SU-DHL-6 (cell line): ENCODE data around the gene LIFR.

ENCODE experiments used
- H2AFZ ChIP-seq: fragments of 200-600 bp; sonication (generic); 2 replicates; pipeline ENCODE4 v1.6.1; 2014; ENCODE audit warnings: low read depth, mild to moderate bottlenecking, moderate library complexity, mixed read lengths, antibody characterized with exemption, low read length; ENCODE audit not compliant: severe bottlenecking
- H3F3A ChIP-seq: fragments of 200-600 bp; shearing (Covaris generic); 2 replicates; pipeline ENCODE4 v1.6.0; 2016; ENCODE audit warnings: antibody characterized with exemption, mild to moderate bottlenecking; ENCODE audit not compliant: insufficient read depth
- H3K27ac ChIP-seq: fragments of 200-600 bp; sonication (generic); 2 replicates; pipeline ENCODE4 v1.5.1; 2016; ENCODE audit warnings: low read depth, mild to moderate bottlenecking, low read length, moderate library complexity, mixed read lengths
- H3K27me3 ChIP-seq: fragments of 200-600 bp; sonication (generic), shearing (Covaris generic); 2 replicates; pipeline ENCODE4 v1.6.0; 2014; ENCODE audit warnings: mild to moderate bottlenecking, low read length
- H3K36me3 ChIP-seq: fragments of 200-600 bp; sonication (generic); 2 replicates; pipeline ENCODE4 v1.6.1; 2014; ENCODE audit warnings: mild to moderate bottlenecking, low read length, mixed read lengths
- H3K4me2 ChIP-seq: fragments of 300-600, 200-600 bp; shearing (Covaris generic), sonication (generic); 2 replicates; pipeline ENCODE4 v1.6.0; 2014; ENCODE audit warnings: low read length, low read depth, mild to moderate bottlenecking; ENCODE audit not compliant: poor library complexity, severe bottlenecking
- H3K4me3 ChIP-seq: fragments of 200-600 bp; sonication (generic); 2 replicates; pipeline ENCODE4 v1.5.1; 2014; ENCODE audit warnings: antibody characterized with exemption, low read length, mild to moderate bottlenecking, mixed read lengths; ENCODE audit not compliant: insufficient read depth, poor library complexity, severe bottlenecking
- H3K79me2 ChIP-seq: fragments of 200-600 bp; sonication (generic); 2 replicates; pipeline ENCODE4 v1.6.1; 2014; ENCODE audit warnings: mild to moderate bottlenecking, low read length, moderate library complexity; ENCODE audit not compliant: insufficient read depth
- H3K9ac ChIP-seq: fragments of 200-600 bp; sonication (generic); 2 replicates; pipeline ENCODE4 v1.7.0; 2014; ENCODE audit warnings: mild to moderate bottlenecking, low read length
- H3K9me2 ChIP-seq: fragments of 200-600 bp; sonication (generic); replicated peaks from 2 replicates; pipeline ENCODE4 v1.6.1; 2014; ENCODE audit warnings: low read length; ENCODE audit not compliant: insufficient read depth
- H3K9me3 ChIP-seq: fragments of 200-600 bp; sonication (generic); 2 replicates; pipeline ENCODE4 v1.6.1; 2014; ENCODE audit warnings: low read length, mixed read lengths; ENCODE audit not compliant: insufficient read depth
- H4K20me1 ChIP-seq: fragments of 200-600 bp; sonication (generic); 2 replicates; pipeline ENCODE4 v1.6.1; 2014; ENCODE audit warnings: low read depth, mild to moderate bottlenecking, antibody characterized with exemption, low read length, moderate library complexity, mixed read lengths
- CTCF ChIP-seq: fragments of 200-600 bp; sonication (generic); IDR thresholded peaks from one replicate; pipeline ENCODE4 v1.5.1; 2017; ENCODE audit warnings: antibody characterized with exemption, mild to moderate bottlenecking, low read length, moderate library complexity; ENCODE audit not compliant: insufficient read depth, poor library complexity, severe bottlenecking
- EZH2phosphoT487 ChIP-seq: fragments of 200-600 bp; sonication (generic), shearing (Covaris generic); conservative IDR thresholded peaks from 2 replicates; pipeline ENCODE4 v1.6.1; 2018; ENCODE audit warnings: mild to moderate bottlenecking, antibody characterized with exemption, low read length, moderate library complexity, mixed read lengths

Gene LIFR

GRCh38 chr5:38563624-38564023, 7.2 kb upstream of the LIFR start:
- Histone ChIP-seq H3K4me3 (no peak overlapping the region), H4K20me1 (no peaks in the 10 kb centered on the region), H3K9me3 (no peaks in the 10 kb centered on the region), H3K27me3 (no peaks in the 10 kb centered on the region), H2AFZ (no peak overlapping the region), H3K4me2 (no peak overlapping the region), H3K36me3 (no peaks in the 10 kb centered on the region), H3K79me2 (no peaks in the 10 kb centered on the region), H3K9ac (no peak overlapping the region), H3K27ac (no peak overlapping the region), H3K9me2 (no peaks in the 10 kb centered on the region), H3F3A (no peaks in the 10 kb centered on the region)
- TF ChIP-seq EZH2phosphoT487 (no peak), CTCF (no peak)

- no peaks in the 10 kb centered on the region for H4K20me1 ChIP-seq
- TF ChIP-seq EZH2phosphoT487 (no peak), CTCF (no peak)
- no peaks in the 10 kb centered on the region for H3F3A ChIP-seq
- no peak overlapping the region for H3K9ac ChIP-seq
- H3K9me2 ChIP-seq = no peaks in the 10 kb centered on the region
- no peak overlapping the region for H2AFZ ChIP-seq
- H3K4me2 ChIP-seq = no peak overlapping the region
- no peaks in the 10 kb centered on the region for H3K79me2 ChIP-seq
- H3K36me3 ChIP-seq = no peaks in the 10 kb centered on the region
- no peak overlapping the region for H3K4me3 ChIP-seq
- H3K27me3 ChIP-seq = no peaks in the 10 kb centered on the region
- H3K27ac ChIP-seq = no peak overlapping the region
- H3K9me3 ChIP-seq = no peaks in the 10 kb centered on the region
Observed at GRCh38 chr5:38562444-38563210, 6.2 kb upstream of the LIFR start.

GRCh38 chr5:38559428-38559827, 3.0 kb upstream of the LIFR start:
- Histone ChIP-seq H3K9ac (no peak overlapping the region), H3K27me3 (no peaks in the 10 kb centered on the region), H3K79me2 (no peaks in the 10 kb centered on the region), H3K4me2 (no peak overlapping the region), H3K9me3 (no peaks in the 10 kb centered on the region), H3F3A (no peaks in the 10 kb centered on the region), H3K4me3 (no peak overlapping the region), H3K36me3 (no peaks in the 10 kb centered on the region), H4K20me1 (no peaks in the 10 kb centered on the region), H2AFZ (no peak overlapping the region), H3K9me2 (no peaks in the 10 kb centered on the region), H3K27ac (no peak overlapping the region)
- TF ChIP-seq CTCF = no peak
